C4-2B (cell line): ENCODE results near the gene OSBPL5.

Experiments
- ZFX ChIP-seq: fragments of 450-650 bp; IDR thresholded peaks from 2 replicates; pipeline ENCODE4 v1.6.1; 2017
- TF ChIP-seq, protein P1 (sequence below): fragments of 450-650 bp; conservative IDR thresholded peaks from 2 replicates; pipeline ENCODE4 v1.5.1; 2017; ENCODE audit warnings: mild to moderate bottlenecking

- TF ChIP-seq, protein P1, sequence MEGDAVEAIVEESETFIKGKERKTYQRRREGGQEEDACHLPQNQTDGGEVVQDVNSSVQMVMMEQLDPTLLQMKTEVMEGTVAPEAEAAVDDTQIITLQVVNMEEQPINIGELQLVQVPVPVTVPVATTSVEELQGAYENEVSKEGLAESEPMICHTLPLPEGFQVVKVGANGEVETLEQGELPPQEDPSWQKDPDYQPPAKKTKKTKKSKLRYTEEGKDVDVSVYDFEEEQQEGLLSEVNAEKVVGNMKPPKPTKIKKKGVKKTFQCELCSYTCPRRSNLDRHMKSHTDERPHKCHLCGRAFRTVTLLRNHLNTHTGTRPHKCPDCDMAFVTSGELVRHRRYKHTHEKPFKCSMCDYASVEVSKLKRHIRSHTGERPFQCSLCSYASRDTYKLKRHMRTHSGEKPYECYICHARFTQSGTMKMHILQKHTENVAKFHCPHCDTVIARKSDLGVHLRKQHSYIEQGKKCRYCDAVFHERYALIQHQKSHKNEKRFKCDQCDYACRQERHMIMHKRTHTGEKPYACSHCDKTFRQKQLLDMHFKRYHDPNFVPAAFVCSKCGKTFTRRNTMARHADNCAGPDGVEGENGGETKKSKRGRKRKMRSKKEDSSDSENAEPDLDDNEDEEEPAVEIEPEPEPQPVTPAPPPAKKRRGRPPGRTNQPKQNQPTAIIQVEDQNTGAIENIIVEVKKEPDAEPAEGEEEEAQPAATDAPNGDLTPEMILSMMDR = no peak
- no peak for TF ChIP-seq ZFX
Observed at GRCh38 chr11:3153291-3153861, 11.7 kb downstream of the OSBPL5 start.
